SKM-1 (cell line): Measurements from ENCODE around the gene GADL1.

ENCODE experiments used
- DNase-seq: peaks from one replicate; lab custom pipeline; 2025; ENCODE audit not compliant: unreplicated experiment; lab: John Stamatoyannopoulos, UW

GADL1 gene

GRCh38 chr3:30875505-30875904 lies 19.0 kb downstream of the GADL1 start:
- no peak for DNase-seq

- DNase-seq: no peak
Measured at GRCh38 chr3:30873671-30874070, 20.8 kb downstream of the GADL1 start.

DNA sequence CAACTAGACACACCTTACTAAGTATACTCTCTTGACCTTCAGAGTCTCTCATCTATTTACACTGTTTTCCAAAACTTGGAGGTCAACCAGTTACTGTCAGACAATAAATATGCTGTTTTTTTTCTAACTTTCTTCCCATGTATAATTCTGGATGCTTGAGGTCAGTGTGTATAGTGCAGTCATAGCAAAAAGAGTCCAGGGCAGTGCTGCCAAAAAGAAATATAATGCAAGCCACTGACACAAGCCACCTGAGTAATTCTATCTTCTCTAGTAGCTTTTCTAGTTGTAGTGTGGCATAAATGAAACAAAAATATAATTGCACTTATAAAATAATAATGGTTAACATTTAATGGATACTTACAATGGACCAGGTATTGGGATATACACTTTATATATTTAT lies 21.6 kb downstream of the GADL1 start:
- no peak for DNase-seq

DNA sequence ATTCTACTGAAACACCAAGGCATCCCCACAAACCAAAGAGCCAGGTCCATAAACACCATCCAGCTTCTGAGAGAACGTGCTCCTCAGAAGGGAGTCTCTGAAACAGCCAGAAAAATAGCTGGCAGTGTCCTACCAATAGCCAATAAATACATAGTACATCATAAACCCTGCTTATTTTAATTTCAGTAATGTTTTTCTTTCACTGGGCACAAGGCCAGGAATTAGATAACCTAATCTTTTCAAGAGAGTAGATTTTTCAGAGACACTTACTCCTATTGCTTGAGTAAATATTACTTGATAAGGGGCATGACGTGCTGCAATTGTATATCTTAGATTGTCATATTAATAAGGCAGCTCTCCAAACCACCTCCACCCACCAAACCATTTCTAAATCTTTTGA lies 22.7 kb downstream of the GADL1 start:
- DNase-seq: no peak

DNA sequence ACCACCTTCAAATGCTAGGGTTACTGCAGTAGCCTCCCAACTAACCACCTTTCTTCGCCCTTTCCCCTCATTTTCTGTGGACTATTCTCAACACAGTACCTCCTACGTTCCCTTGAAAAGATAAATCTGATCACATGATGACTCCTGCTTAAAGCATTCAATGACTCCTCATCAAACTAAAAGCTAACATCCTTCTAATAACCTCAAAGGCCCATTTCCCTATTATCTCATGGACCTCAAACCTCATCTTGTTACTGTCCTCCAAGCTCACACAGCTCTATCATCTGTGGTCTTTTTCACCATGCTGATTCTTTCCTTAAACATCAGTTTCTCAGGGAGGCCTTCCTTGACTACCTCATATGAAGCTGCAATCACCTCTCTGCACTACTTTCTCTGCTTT lies 29.6 kb downstream of the GADL1 start:
- no peak for DNase-seq

GRCh38 chr3:30864132-30864531 lies 30.3 kb downstream of the GADL1 start:
- DNase-seq: no peak

DNA sequence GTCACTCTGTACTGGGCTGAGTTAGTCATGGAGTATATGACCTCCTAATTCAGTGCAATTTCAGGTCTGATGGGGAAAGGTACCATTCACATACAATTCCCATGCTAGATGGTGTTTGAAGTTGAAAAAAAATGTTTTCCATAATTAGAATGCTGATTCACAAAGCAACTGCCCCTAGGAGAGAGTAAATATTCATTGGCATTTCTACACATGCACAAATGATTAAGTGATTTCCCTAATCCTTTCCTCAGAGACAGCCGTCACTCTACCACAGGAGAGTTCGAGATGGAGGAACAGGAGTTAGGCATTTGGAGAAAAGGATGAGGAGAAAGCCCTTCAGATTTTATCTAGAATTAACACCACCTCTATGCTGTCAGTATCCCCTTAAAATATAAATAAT lies 32.5 kb downstream of the GADL1 start:
- DNase-seq: no peak

GRCh38 chr3:30858894-30859389 lies 35.5 kb downstream of the GADL1 start:
- DNase-seq: no peak

GRCh38 chr3:30855400-30856292 lies 38.8 kb downstream of the GADL1 start:
- DNase-seq: no peak

DNA sequence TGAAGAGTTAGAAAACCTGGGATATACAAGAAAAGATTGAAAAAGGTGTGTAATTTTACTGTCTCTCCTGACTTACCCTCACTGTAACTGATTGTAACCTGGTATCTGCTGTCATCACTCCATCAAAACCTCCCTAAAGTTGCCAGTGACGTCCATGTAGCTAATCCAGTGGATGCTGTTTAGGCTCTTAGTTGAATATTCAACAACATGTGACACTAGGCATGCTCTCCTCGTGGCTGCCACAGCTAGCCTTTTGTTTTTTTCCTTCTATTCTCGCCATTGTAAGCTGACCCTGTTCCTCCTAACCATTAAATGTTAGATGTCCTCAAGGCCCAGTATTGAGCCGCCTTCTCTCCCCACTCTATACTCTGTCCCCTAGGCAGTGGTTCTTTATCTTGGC lies 41.6 kb downstream of the GADL1 start:
- DNase-seq: no peak

- DNase-seq: no peak
Measured at GRCh38 chr3:30848087-30848779, 46.2 kb downstream of the GADL1 start.

GRCh38 chr3:30847592-30847991 lies 46.9 kb downstream of the GADL1 start:
- DNase-seq: no peak

GRCh38 chr3:30845606-30846005 lies 48.9 kb downstream of the GADL1 start:
- no peak for DNase-seq

DNA sequence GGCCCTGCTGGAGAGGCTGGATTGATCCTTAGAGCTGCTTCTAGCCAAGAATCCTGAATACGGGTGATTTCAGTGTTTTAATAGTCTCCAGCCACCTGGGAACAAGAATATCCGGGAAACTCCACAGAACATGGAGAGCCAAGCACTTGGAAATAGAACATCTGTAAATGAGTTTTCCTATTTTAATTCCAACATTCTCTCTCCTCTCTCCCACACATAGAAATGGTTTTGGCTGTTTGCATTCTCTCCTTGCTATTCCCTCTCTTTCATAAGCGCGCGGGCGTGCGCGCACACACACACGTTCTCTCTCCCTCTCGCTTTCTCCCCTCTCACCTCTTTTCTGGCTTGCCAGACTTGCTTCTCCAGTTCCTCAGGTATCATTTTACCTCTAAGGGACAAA lies 50.6 kb downstream of the GADL1 start:
- DNase-seq: no peak

DNA sequence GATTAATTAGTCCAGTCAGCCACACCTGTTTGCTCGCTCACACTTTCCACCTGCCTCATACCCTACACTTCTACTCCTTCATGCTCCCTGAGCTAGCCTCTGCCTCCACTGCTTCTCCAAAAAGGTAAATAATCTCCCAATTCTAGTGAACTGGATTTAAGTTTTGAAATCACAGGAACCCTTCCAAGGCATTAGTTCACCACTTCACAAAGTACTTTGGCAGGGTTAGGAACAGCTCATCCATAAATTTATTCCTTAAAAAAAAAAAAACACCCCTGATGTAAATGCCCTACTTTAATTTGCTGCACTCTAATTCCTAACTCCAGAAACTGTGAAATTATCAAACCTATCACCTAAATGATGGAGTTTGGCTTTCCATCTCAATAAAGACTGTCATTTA lies 58.3 kb downstream of the GADL1 start:
- DNase-seq: no peak

GRCh38 chr3:30835667-30836066 lies 58.8 kb downstream of the GADL1 start:
- no peak for DNase-seq

GRCh38 chr3:30832961-30833575 lies 61.4 kb downstream of the GADL1 start:
- no peak for DNase-seq

GRCh38 chr3:30827080-30827479 lies 67.4 kb downstream of the GADL1 start:
- DNase-seq: no peak

DNA sequence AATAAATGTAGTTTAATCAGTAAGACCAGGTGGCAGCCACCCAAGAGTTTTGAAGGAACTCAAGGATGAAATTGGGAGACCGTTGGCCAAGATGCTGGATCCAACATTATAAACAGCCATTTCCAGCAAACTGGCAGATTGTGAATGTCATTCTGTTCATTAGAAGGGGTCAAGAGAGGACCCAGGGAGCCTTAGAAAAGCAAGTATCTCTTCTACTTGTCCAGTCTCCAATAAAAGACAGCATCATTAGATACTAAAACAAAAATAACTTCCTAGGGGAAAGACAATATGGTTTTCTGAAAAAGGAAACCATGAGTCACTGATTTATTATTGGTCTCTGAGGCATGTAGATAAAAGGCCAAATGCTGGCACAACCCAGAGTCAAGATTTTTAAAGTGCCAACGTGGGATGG lies 67.9 kb downstream of the GADL1 start:
- no peak for DNase-seq

DNA sequence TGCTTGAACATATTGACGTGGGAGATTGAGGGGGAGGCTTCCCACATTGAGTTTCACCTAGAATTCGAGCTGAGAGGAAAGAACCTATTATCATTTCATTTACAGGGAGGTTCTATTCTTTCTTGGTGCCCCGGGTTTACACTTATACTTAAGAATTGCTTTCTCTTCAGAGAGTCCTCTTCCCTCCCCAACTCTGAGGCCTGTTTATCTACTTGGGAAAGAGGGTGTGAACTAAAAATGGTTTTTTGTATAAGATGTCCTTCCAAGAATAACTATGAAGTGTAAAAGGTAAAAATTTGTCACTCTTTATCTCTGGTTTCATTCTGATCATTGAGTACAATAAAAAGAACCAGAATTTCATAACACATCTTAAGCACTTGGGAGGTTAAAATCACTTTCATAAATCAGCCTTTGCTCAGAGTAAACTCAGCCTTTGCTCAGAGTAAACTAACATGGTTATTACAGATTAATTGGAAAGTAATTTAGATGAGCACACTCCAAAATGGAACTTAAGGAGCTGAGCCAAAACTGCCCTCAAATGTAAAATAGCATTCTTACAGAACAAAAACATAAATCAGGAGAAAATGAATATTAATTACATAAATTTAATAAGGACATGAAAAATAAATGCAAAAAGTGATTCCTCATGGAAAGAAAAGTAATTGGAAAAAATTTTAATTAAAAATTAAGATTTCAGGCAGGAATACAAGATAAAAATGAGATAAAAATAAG lies 75.2 kb downstream of the GADL1 start:
- DNase-seq: no peak

DNA sequence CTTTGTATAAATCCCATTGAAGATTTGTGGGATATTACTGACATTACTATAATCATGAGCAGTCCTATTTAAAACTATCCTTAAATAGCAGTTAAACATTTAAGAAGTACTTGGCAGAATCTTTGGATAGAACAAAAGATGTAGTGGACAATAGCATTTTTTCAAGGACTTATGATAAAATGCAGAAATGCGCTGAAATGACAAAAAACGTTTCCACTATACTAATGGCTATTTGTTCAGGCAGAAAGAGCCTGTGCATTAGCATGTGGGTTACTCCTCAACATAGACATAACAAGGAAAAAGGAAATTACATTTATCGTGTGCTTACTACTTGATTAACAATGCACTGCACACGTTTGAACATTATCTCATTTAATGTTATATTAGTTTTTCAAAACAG lies 80.7 kb downstream of the GADL1 start:
- no peak for DNase-seq
